ENCODE results near the gene PARP1.

GRCh38 chr1:226403201-226404034, 4.5 kb downstream of the PARP1 start:
- TF ChIP-seq, protein P1, sequence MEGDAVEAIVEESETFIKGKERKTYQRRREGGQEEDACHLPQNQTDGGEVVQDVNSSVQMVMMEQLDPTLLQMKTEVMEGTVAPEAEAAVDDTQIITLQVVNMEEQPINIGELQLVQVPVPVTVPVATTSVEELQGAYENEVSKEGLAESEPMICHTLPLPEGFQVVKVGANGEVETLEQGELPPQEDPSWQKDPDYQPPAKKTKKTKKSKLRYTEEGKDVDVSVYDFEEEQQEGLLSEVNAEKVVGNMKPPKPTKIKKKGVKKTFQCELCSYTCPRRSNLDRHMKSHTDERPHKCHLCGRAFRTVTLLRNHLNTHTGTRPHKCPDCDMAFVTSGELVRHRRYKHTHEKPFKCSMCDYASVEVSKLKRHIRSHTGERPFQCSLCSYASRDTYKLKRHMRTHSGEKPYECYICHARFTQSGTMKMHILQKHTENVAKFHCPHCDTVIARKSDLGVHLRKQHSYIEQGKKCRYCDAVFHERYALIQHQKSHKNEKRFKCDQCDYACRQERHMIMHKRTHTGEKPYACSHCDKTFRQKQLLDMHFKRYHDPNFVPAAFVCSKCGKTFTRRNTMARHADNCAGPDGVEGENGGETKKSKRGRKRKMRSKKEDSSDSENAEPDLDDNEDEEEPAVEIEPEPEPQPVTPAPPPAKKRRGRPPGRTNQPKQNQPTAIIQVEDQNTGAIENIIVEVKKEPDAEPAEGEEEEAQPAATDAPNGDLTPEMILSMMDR (IDR thresholded peaks at IDR 0.05) = peak in 2 of 4 experiments; percentile 12 to 32
- TF ChIP-seq POLR2A (IDR thresholded peaks at IDR 0.05) (no peak), POLR2AphosphoS5 (IDR thresholded peaks at IDR 0.05) (no peak)

All from sigmoid colon (tissue), 4 donors.